ENCODE data around the gene EDC4. TPM values are rescaled to one million over a fixed set of nuclear protein-coding genes. Genes with fewer than 3 reads are reported as not detected.
A peak's percentile ranks its signal among the peaks of the same experiment; 100 is the strongest.

Gene EDC4
- total RNA-seq, 1 experiment from 2014 or later = 106 TPM

GRCh38 chr16:67872131-67872630 lies 671 bp upstream of the EDC4 start:
- Mint-ChIP-seq H3K27ac (peak overlapping the region in 2 of 3 experiments; percentile 61 to 89; a peak in 2 of 7 replicates), H3K27me3 (ENCODE audit: low read depth) (no peaks in the 10 kb centered on the region), H3K9me3 (no peaks in the 10 kb centered on the region), H3K4me3 (peak overlapping the region; percentile 91 to 96; a peak in 4 of 5 replicates), H3K36me3 (ENCODE audit: insufficient read depth in 1 of 3, low read depth in 3 of 3) (peaks cover 13 to 63% (median 45%) of the 10 kb centered on the region in 3 experiments; a peak in 6 of 7 replicates), H3K4me1 (peaks cover 11 to 13% of the 10 kb centered on the region in 2 experiments)
- no peak overlapping the region for H2BK15ac ChIP-seq (ENCODE audit: low read depth, low read length)
- H3K4ac ChIP-seq (ENCODE audit: low read depth, low read length) = no peak overlapping the region
- no CpG with 5 or more reads among the region's 2 CpGs for WGBS (ENCODE audit: extremely low coverage, insufficient read length, low lambda C conversion rate)
- no peak overlapping the region for H2BK12ac ChIP-seq (ENCODE audit: insufficient read length, low read depth, low read length)
- no peak overlapping the region for H2BK5ac ChIP-seq (ENCODE audit: insufficient read length, low read length)
- no peak for TF ChIP-seq CTCF (conservative IDR thresholded peaks at IDR 0.05)
- H4K8ac ChIP-seq (replicated peaks; ENCODE audit: insufficient read length, low read depth, low read length) = no peak overlapping the region
- no peak overlapping the region for H3T11ph ChIP-seq (ENCODE audit: low read length)
- no peak overlapping the region for H3K18ac ChIP-seq (ENCODE audit: insufficient read length, low read depth, low read length)
- no peak overlapping the region for H2AFZ ChIP-seq (ENCODE audit: low read length)
- no peaks in the 10 kb centered on the region for H3K9me3 ChIP-seq (ENCODE audit: control insufficient read depth, low read depth, low read length)
- peaks cover 13% of the 10 kb centered on the region for H3K23me2 ChIP-seq (ENCODE audit: insufficient read length, low read depth, low read length, poor library complexity, severe bottlenecking)
- H2AK5ac ChIP-seq (ENCODE audit: insufficient read length, low read length) = no peak overlapping the region
- H3K14ac ChIP-seq (ENCODE audit: insufficient read depth, low read length) = no peak overlapping the region
- no peak overlapping the region for H3K27ac ChIP-seq (ENCODE audit: insufficient read length, low read depth, low read length)
- no peak overlapping the region for H3K56ac ChIP-seq (ENCODE audit: insufficient read length, low read depth, low read length)
- no peak overlapping the region for H3K23ac ChIP-seq (ENCODE audit: insufficient read length, low read depth, low read length)
- H3K9ac ChIP-seq (ENCODE audit: extremely low read depth, insufficient read length, low read length) = no peak overlapping the region
- H4K5ac ChIP-seq (ENCODE audit: insufficient read length, low read depth, low read length) = no peak overlapping the region
- no peaks in the 10 kb centered on the region for H3K27me3 ChIP-seq (ENCODE audit: insufficient read depth, low read length)
- H3K79me1 ChIP-seq (ENCODE audit: insufficient read depth, low read depth, low read length, poor library complexity, severe bottlenecking) = no peaks in the 10 kb centered on the region
- DNase-seq = no peak
- H2BK20ac ChIP-seq (ENCODE audit: low read depth, low read length, poor library complexity, severe bottlenecking) = no peak overlapping the region
- peak overlapping the region; percentile 79 for H3K4me2 ChIP-seq (ENCODE audit: insufficient read depth, insufficient read length, low read length)
- H4K91ac ChIP-seq (ENCODE audit: insufficient read length, low read depth, low read length) = no peak overlapping the region
- peaks cover 2% of the 10 kb centered on the region; the same call in 1 of the 2 replicates for H3K79me2 ChIP-seq (ENCODE audit: insufficient read depth, low read length)
- no peak overlapping the region for H2BK120ac ChIP-seq (ENCODE audit: low read depth, low read length, poor library complexity, severe bottlenecking)
- H3K4me1 ChIP-seq (ENCODE audit: insufficient read depth, low read length) = no peaks in the 10 kb centered on the region; the same call in 1 of the 2 replicates
- H4K20me1 ChIP-seq (ENCODE audit: control insufficient read depth, insufficient read depth, insufficient read length) = no peaks in the 10 kb centered on the region

All from H9 (cell line).